HL-60 (cell line): ENCODE results near the gene LRRC4C.

Experiments
- DNase-seq, 2 experiments: peaks; one replicate each; pipeline ENCODE4 v3.0.0-alpha.2; 2010 to 2020; ENCODE audit warnings: low read depth in 1 of 2, low spot score in 1 of 2
- H3K27ac ChIP-seq: fragments of 250-450 bp; sonication (Bioruptor Pico); replicated peaks from 2 replicates; pipeline ENCODE4 v1.5.1; 2020; ENCODE audit warnings: mild to moderate bottlenecking, moderate library complexity
- H3K27me3 ChIP-seq: fragments of 250-450 bp; sonication (Bioruptor Pico); 2 replicates; pipeline ENCODE4 v1.5.1; 2021; ENCODE audit warnings: mild to moderate bottlenecking, moderate library complexity; ENCODE audit not compliant: insufficient read depth, poor library complexity, severe bottlenecking
- H3K4me3 ChIP-seq: replicated peaks from 2 replicates; pipeline ENCODE4 v1.5.1; 2011; ENCODE audit warnings: mild to moderate bottlenecking, control low read depth, low read length; ENCODE audit not compliant: insufficient read depth
- GABPA ChIP-seq: IDR thresholded peaks from 2 replicates; pipeline ENCODE4 v1.6.1; 2012; ENCODE audit warnings: low read depth
- POLR2AphosphoS5 ChIP-seq: IDR thresholded peaks from 2 replicates; pipeline ENCODE4 v1.6.1; 2012; ENCODE audit warnings: low read depth
- REST ChIP-seq: IDR thresholded peaks from 2 replicates; pipeline ENCODE4 v1.6.1; 2012; ENCODE audit warnings: low read depth; ENCODE audit not compliant: insufficient replicate concordance
- SPI1 ChIP-seq: IDR thresholded peaks from 2 replicates; pipeline ENCODE4 v1.6.1; 2012; ENCODE audit warnings: low read depth, mild to moderate bottlenecking, borderline replicate concordance
- TF ChIP-seq, protein P1 (sequence below): IDR thresholded peaks from one replicate; pipeline ENCODE4 v1.5.1; 2011; ENCODE audit warnings: low read length, control low read depth, inconsistent platforms; ENCODE audit not compliant: insufficient read depth

LRRC4C gene

DNA sequence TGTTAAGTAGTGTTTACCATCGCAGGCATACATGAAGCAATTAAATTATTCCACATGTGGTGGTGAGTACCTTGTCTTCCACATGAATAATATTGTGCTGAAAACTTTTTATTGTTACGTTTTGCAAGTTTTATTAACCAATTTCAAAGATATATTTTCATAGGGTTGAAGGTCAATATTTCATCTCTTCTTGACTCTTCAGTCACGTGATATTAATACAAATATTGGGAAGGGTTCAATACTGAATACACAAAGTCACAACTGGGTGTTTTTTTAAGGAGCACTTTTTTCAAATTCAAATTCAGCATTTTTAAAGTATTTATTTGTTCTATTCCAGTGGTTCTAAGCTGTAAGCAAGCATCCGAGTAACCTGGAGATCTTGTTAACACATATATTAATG is 348.9 kb downstream of the LRRC4C start:
- no peaks in the 10 kb centered on the region for H3K27me3 ChIP-seq
- no peak overlapping the region for H3K27ac ChIP-seq

GRCh38 chr11:41102471-41102870 is 357.0 kb downstream of the LRRC4C start:
- TF ChIP-seq SPI1 (no peak), POLR2AphosphoS5 (no peak), GABPA (no peak), REST (no peak)
- TF ChIP-seq, protein P1, sequence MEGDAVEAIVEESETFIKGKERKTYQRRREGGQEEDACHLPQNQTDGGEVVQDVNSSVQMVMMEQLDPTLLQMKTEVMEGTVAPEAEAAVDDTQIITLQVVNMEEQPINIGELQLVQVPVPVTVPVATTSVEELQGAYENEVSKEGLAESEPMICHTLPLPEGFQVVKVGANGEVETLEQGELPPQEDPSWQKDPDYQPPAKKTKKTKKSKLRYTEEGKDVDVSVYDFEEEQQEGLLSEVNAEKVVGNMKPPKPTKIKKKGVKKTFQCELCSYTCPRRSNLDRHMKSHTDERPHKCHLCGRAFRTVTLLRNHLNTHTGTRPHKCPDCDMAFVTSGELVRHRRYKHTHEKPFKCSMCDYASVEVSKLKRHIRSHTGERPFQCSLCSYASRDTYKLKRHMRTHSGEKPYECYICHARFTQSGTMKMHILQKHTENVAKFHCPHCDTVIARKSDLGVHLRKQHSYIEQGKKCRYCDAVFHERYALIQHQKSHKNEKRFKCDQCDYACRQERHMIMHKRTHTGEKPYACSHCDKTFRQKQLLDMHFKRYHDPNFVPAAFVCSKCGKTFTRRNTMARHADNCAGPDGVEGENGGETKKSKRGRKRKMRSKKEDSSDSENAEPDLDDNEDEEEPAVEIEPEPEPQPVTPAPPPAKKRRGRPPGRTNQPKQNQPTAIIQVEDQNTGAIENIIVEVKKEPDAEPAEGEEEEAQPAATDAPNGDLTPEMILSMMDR = no peak
- DNase-seq = no peak
- Histone ChIP-seq H3K27me3 (no peaks in the 10 kb centered on the region), H3K4me3 (no peak overlapping the region), H3K27ac (no peak overlapping the region)

More for the DNA sequence above, 348.9 kb downstream of the LRRC4C start:
- TF ChIP-seq, protein P1 = no peak
- TF ChIP-seq SPI1 (no peak), REST (no peak), POLR2AphosphoS5 (no peak), GABPA (no peak)
- DNase-seq = no peak
- no peak overlapping the region for H3K4me3 ChIP-seq

DNA sequence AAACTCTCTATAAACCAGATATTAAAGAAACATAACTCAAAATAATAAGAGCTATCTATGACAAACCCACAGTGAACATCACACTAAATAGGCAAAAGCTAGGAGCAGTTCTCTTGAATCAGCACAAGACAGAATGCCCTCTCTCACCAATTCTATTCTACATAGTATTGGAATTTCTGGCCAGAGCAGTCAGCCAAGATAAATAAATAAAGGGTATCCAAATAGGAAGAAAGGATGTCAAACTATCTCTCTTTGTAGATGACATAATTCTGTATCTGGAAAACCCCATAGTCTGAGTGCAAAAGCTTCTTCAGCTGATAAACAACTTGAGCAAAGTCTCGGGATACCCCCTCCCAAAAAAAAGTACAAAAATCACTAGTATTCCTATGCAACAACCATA is 359.8 kb downstream of the LRRC4C start:
- Histone ChIP-seq H3K4me3 (no peak overlapping the region), H3K27ac (no peak overlapping the region), H3K27me3 (no peaks in the 10 kb centered on the region)
- no peak for DNase-seq
- TF ChIP-seq REST = no peak
- TF ChIP-seq, protein P1 = no peak
- no peak for TF ChIP-seq POLR2AphosphoS5
- TF ChIP-seq GABPA = no peak
- no peak for TF ChIP-seq SPI1
